ENCODE measurements around the gene PAM.

The PAM gene

DNA sequence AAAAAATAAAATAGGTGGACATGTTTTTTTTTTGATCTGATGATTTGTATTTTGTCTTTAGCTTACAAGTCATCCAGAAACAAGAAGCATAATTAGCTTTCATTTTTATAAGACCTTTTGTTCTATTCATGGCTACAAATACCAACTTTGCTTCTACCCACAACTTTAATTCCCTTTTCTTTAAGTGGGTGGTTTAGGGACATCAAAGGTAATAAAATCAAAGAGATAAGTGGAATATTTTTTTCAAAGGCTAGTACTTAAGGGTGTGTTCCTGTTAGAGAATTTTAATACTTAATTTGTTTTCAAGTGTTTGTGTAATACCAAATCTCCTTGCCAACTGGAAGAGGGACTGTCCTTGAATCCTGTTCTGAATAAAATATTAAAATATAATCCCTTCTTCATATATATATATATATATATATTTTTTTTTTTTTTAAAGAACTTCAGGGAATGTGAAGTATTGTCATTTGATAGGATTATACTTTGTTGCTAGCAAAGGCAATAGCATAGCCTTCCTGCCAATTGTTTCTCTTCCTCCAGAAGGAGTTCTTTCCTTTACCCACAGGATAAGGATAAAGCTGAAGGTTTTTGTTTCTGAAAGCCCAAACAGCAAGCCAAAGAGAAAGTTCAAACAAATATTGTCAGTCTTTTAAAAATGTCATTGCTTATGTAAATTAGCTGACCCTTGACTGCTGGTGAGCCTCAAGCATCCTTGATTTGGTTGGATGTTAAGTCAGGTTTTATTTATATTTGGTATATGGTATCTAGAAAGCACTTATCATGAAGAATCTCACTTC, 108.9 kb downstream of the PAM start:
- DNase-seq: no peak

GRCh38 chr5:102865171-102865509, 110.0 kb downstream of the PAM start:
- DNase-seq: no peak

DNA sequence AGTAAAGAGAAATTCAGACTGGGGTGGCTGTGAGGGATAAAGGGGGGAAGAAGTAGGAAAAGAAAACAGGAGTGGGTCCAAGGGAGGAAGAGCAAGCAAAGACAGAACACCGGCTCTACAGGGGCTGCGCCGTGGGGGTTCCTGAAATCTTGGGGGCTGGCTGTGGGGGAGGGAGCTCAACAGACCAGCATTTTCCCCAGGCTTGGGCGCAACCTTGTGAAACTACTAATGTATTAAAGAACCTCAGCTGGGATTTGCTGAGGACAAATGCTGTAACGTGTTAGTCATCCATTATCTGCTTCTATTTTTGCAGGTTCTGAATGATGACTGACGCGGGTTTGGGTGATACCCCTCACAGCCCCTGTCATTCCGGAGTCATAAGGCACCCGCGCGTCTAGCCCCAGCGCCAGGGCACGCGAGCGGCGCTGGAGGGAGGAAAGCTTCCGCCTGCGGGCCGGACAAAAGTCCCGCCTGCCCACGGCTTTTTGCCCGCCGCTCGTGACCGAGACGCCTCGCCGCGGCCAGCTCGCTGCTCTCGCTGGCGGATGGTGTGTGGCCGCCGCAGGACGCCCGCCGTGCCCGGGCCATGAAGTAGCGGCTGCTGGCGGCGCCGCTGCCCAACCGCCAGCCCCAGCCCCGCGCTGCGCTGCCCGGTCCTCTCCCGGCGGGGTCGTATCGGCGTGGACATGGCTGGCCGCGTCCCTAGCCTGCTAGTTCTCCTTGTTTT, 110.6 kb downstream of the PAM start:
- peak; percentile 21 to 25 for DNase-seq

- no peak for DNase-seq
These were observed 111.1 kb downstream of the PAM start for GRCh38 chr5:102866237-102866600.

- no peak for DNase-seq
These were observed 113.0 kb downstream of the PAM start for GRCh38 chr5:102867992-102868662.

DNA sequence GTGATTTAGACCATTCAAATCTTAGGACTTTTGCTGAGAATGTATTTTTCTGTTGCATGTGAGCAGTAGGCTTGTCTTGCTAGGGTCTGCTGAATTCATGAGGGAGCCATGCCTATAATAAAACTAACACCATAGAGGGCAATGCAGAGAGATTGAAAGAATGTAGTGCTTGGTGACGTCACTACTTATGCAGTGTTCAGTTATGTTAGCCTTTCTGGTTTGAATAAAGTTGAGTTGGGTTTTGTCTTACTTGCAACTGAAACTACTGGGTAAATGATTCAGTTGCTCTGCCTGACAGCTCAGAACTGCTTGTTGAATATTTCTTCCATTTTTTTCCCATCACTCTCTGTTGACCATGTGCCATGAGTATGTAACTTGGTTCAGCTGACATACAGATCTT, 114.1 kb downstream of the PAM start:
- no peak for DNase-seq

- DNase-seq: no peak
These were observed 118.4 kb downstream of the PAM start for GRCh38 chr5:102873379-102873932.

DNA sequence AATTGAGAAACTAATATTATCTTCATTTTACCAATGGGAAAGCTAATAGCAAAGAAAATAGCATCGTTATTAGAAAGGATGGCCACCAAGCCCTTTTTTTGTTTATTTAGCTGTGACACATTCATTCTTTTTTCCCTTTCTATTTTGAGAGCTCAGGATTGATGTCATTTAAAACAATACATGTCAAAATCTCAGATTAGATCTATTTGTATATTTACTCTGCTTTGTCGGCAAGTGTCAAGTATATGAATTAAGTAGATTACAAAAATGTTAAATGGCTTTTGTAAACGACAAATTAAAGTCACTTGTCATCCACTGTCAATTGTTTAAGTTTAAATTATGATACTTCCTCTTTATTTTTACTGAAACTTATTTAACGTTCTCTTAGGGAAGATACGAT, 118.9 kb downstream of the PAM start:
- no peak for DNase-seq

DNA sequence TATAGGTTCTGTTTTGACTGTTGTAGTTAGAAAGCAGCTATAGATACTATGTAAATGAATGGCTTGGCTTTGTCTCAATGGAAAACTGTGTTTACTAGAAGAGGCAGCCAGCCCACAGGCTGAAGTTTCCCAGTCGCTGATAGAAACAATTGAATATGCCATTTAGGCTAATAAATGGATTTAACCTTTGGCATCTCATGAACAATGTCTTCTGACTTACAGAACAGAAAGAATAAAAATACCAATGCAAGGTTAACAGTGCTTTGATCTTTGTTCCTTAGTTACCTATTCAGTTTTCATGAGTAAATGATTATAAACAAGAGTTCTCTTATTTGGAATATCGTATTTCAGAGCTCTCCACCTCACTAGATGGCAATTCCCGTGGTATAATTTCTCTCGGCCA, 120.6 kb downstream of the PAM start:
- DNase-seq: no peak

GRCh38 chr5:102876610-102877009, 121.5 kb downstream of the PAM start:
- no peak for DNase-seq

GRCh38 chr5:102879741-102880140, 124.6 kb downstream of the PAM start:
- no peak for DNase-seq

DNA sequence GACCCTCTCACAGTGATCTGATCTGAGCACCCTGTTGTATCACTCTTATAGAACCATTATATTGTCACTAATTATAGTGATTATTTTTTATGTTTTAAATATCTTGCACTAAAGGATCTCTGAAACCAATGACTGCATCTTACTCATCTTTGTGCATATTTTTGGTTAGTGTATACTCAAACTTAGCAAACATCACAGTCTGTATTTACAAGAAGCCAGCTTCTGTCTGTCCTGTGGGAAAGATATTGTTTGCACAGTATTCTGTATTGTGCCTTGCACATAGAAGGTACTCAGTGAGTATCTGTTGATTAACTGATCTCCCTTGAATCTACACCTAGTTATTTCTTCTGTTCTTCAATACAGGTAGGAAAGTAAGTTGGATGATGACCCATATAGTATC, 131.5 kb downstream of the PAM start:
- DNase-seq: no peak

- no peak for DNase-seq
These were observed 133.4 kb downstream of the PAM start for GRCh38 chr5:102888483-102888882.

GRCh38 chr5:102889033-102889432, 133.9 kb downstream of the PAM start:
- no peak for DNase-seq

- DNase-seq: no peak
These were observed 135.0 kb downstream of the PAM start for GRCh38 chr5:102890133-102890532.

DNA sequence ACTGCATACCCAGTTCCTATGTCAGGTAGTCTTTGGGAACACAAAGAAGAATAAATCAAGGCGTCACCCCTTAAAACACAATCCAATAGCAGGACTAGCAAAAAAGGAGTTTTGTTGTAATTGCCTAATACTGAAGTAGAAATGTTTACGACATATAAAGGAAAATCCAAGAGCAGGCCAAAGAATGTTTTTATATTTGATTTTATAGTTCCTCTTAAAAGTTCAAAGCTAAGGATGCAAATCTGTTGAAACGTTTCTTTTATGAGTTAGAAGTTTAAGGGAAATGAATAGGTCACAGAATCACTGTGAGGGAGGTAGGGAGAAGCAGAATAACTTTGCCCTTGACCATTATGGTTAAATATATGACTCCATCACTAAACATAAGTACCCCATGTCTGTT, 136.1 kb downstream of the PAM start:
- DNase-seq: no peak

DNA sequence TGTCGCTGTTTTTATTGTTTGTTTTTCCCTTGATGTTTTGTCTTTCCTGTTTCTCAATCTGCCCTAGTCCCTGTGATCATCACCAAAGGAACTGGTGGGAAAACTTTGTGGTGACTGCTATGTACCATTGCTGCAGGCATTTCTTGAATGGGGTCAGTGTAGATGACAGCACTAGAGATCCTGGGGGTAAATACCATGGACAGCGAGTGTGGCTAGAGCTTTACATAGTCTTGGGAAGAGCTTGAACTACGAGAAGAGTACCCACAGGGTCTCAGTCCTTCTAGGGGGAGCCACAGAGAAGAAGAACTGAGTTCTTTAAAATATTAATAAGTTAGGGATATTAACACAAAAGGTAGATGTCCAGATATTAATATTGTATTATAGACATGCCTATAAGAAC, 138.8 kb downstream of the PAM start:
- DNase-seq: no peak

GRCh38 chr5:102895234-102895633, 140.1 kb downstream of the PAM start:
- no peak for DNase-seq

DNA sequence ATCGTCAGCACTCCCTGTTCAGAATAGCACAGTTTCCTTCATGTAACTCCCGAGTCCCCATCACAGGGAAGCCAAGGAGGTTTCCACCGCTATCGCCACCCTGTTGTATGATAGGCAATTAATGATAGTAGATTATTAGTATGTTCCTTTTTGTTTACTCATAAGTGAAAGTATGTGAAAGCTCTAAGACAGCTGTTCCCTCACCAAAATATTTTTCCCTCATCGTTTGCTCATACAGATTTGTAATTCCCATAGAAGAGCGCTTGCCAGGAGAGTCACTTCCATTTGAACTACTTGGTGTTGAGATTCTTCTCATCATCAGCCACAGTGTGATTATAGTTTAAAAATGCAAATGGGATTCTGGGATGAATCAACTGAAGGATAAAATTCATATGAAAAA, 140.9 kb downstream of the PAM start:
- DNase-seq: no peak

- DNase-seq: no peak
These were observed 146.5 kb downstream of the PAM start for GRCh38 chr5:102901424-102902134.

DNA sequence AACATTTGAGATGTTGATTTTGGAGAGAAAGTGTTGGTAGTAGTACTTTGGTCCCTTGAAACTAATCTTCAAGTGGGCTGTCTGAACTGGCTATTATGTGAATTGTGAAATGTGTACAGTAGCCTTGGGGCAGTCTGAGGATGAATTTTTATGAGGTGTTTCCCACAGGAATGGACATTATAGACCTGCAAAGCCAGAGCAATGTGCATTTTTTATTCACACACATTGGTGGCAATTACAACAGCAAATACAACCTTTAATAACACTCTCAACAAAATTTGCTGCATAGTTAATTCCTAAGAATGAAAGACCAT, 147.0 kb downstream of the PAM start:
- DNase-seq: no peak

- DNase-seq: no peak
These were observed 147.5 kb downstream of the PAM start for GRCh38 chr5:102902647-102903046.

All from stimulated activated CD4-positive, alpha-beta T cell treated with anti-CD3 and anti-CD28 coated beads, Interleukin-2, amount 100 ng/mL, for 48 hours (primary cell).